SK-N-SH (cell line): ENCODE results near the gene DLL3. TPM values are rescaled to one million over a fixed set of nuclear protein-coding genes. Genes with fewer than 3 reads are reported as not detected.

ENCODE experiments used
- CTCF ChIA-PET: fragments of 300-600, 350-600 bp; formaldehyde crosslinking; extraction: SDS; loops from one replicate; lab custom pipeline; 2021; lab: Yijun Ruan, JAX
- POLR2A ChIA-PET: fragments of 350-600 bp; sonication (Branson Sonifier 250); formaldehyde crosslinking; extraction: SDS; loops from one replicate; lab custom pipeline; 2020; ENCODE audit warnings: antibody characterized with exemption, inconsistent platforms; lab: Yijun Ruan, JAX
- DNase-seq: peaks from one replicate; pipeline ENCODE4 v3.0.0; 2012
- H2AFZ ChIP-seq: fragments of 200-600 bp; sonication (generic); 2 replicates; pipeline ENCODE4 v1.8.1; 2016; ENCODE audit warnings: antibody characterized with exemption, mild to moderate bottlenecking, low read depth
- H3F3A ChIP-seq: fragments of 200-600 bp; sonication (generic); replicated peaks from 2 replicates; pipeline ENCODE3; 2016; ENCODE audit warnings: antibody characterized with exemption, mild to moderate bottlenecking; ENCODE audit not compliant: insufficient read depth
- H3K27ac ChIP-seq, 2 experiments: fragments of 200-500 bp in 1 of 2; fragments of 200-600 bp in 1 of 2; sonication (Bioruptor generic) in 1 of 2; sonication (generic), shearing (Covaris generic) in 1 of 2; 2 replicates each; pipeline versions ENCODE4 v1.5.1 to v1.6.1; 2014 to 2016; ENCODE audit warnings: low read depth in 2 of 2, inconsistent platforms in 1 of 2, low read length in 1 of 2, mild to moderate bottlenecking in 1 of 2, mixed read lengths in 1 of 2
- H3K27me3 ChIP-seq: fragments of 200-600 bp; sonication (generic), shearing (Covaris generic); 2 replicates; pipeline ENCODE4 v1.6.1; 2016; ENCODE audit warnings: mixed run types; ENCODE audit not compliant: insufficient read depth
- H3K36me3 ChIP-seq, 2 experiments: fragments of 200-500 bp in 1 of 2; fragments of 200-600 bp in 1 of 2; sonication (Bioruptor generic) in 1 of 2; sonication (generic) in 1 of 2; replicated peaks in 1 of 2; 2 replicates each; pipeline versions ENCODE3 to v1.5.1; 2014 to 2016; ENCODE audit warnings: low read length in 1 of 2, mild to moderate bottlenecking in 1 of 2; ENCODE audit not compliant: insufficient read depth in 2 of 2, control insufficient read depth in 1 of 2
- H3K4me1 ChIP-seq, 2 experiments: fragments of 200-500 bp in 1 of 2; fragments of 200-600 bp in 1 of 2; sonication (Bioruptor generic) in 1 of 2; sonication (generic), shearing (Covaris generic) in 1 of 2; 2 replicates each; pipeline versions ENCODE4 v1.5.1 to v1.6.1; 2014 to 2016; ENCODE audit warnings: low read depth in 1 of 2, low read length in 1 of 2, mixed run types in 1 of 2; ENCODE audit not compliant: insufficient read depth in 2 of 2, control insufficient read depth in 1 of 2
- H3K4me2 ChIP-seq: fragments of 200-600 bp; sonication (generic), shearing (Covaris generic); 2 replicates; pipeline ENCODE4 v1.6.1; 2017; ENCODE audit warnings: mixed run types
- H3K4me3 ChIP-seq, 2 experiments: fragments of 200-500 bp in 1 of 2; fragments of 200-600 bp in 1 of 2; sonication (Bioruptor generic) in 1 of 2; sonication (generic), shearing (Covaris generic) in 1 of 2; 2 replicates each; pipeline versions ENCODE4 v1.5.1 to v1.8.1; 2014 to 2016; ENCODE audit warnings: low read depth in 2 of 2, inconsistent platforms in 1 of 2, low read length in 1 of 2, mild to moderate bottlenecking in 1 of 2, mixed read lengths in 1 of 2, moderate library complexity in 1 of 2
- H3K79me2 ChIP-seq: fragments of 200-600 bp; sonication (generic); 2 replicates; pipeline ENCODE4 v1.8.1; 2017; ENCODE audit warnings: mild to moderate bottlenecking; ENCODE audit not compliant: insufficient read depth
- H3K9ac ChIP-seq: fragments of 200-600 bp; sonication (generic); 2 replicates; pipeline ENCODE4 v1.6.1; 2017; ENCODE audit warnings: mixed run types
- H3K9me2 ChIP-seq: fragments of 200-600 bp; sonication (generic); 2 replicates; pipeline ENCODE4 v1.6.1; 2017; ENCODE audit warnings: mixed run types
- H3K9me3 ChIP-seq: fragments of 200-600 bp; sonication (generic); 2 replicates; pipeline ENCODE4 v1.6.1; 2017; ENCODE audit warnings: mixed run types, mild to moderate bottlenecking, moderate library complexity
- H4K20me1 ChIP-seq: fragments of 200-600 bp; sonication (generic); 2 replicates; pipeline ENCODE4 v1.6.1; 2017; ENCODE audit warnings: mild to moderate bottlenecking, mixed run types; ENCODE audit not compliant: insufficient read depth
- CHD2 ChIP-seq: fragments of 150-350 bp; IDR thresholded peaks from 2 replicates; pipeline ENCODE4 v1.6.1; 2018; ENCODE audit warnings: low read length; ENCODE audit not compliant: partially characterized antibody
- EP300 ChIP-seq, 2 experiments: IDR thresholded peaks; 2 replicates each; pipeline versions ENCODE4 v1.4.0 to v1.6.1; 2012; ENCODE audit warnings: borderline replicate concordance in 1 of 2, low read depth in 1 of 2, low read length in 1 of 2
- EZH2phosphoT487 ChIP-seq: fragments of 200-600 bp; sonication (generic); IDR thresholded peaks from 2 replicates; pipeline ENCODE4 v1.6.1; 2017; ENCODE audit warnings: low read depth, mixed run types, mild to moderate bottlenecking, antibody characterized with exemption, moderate library complexity, borderline replicate concordance
- FOSL2 ChIP-seq: IDR thresholded peaks from 2 replicates; pipeline ENCODE4 v1.4.0; 2012; ENCODE audit warnings: low read depth, mild to moderate bottlenecking, moderate library complexity, borderline replicate concordance
- JUND ChIP-seq: IDR thresholded peaks from 2 replicates; pipeline ENCODE4 v1.4.0; 2012
- NFIC ChIP-seq: IDR thresholded peaks from 2 replicates; pipeline ENCODE4 v1.4.0; 2012; ENCODE audit warnings: borderline replicate concordance
- PBX3 ChIP-seq: IDR thresholded peaks from 2 replicates; pipeline ENCODE4; 2012
- RAD21 ChIP-seq: IDR thresholded peaks from 2 replicates; pipeline ENCODE4 v1.6.1; 2012; ENCODE audit warnings: mild to moderate bottlenecking, low read length
- REST ChIP-seq: IDR thresholded peaks from 2 replicates; pipeline ENCODE4 v1.6.1; 2012; ENCODE audit warnings: mild to moderate bottlenecking, low read depth, low read length, moderate library complexity
- RFX5 ChIP-seq: IDR thresholded peaks from 2 replicates; pipeline ENCODE4 v1.6.1; 2012; ENCODE audit warnings: mild to moderate bottlenecking, improper control_type of control experiment, low read length
- SIN3A ChIP-seq: IDR thresholded peaks from 2 replicates; pipeline ENCODE4 v1.6.1; 2012; ENCODE audit warnings: low read depth, mild to moderate bottlenecking, low read length, moderate library complexity, borderline replicate concordance
- TAF1 ChIP-seq: IDR thresholded peaks from 2 replicates; pipeline ENCODE4 v1.6.1; 2012; ENCODE audit warnings: low read depth, mild to moderate bottlenecking, low read length, moderate library complexity, borderline replicate concordance
- ZBTB33 ChIP-seq: IDR thresholded peaks from 2 replicates; pipeline ENCODE4 v1.4.0; 2012; ENCODE audit warnings: low read depth, borderline replicate concordance
- whole genome bisulfite sequencing: methylation state at CpG from one replicate; pipeline ENCODE4 v1.1.6; 2017; ENCODE audit warnings: low lambda C conversion rate; 5-methylcytosine and 5-hydroxymethylcytosine counted together
- polyA plus RNA-seq, 3 experiments: library from polyadenylated mRNA; depleted of rRNA; stranded (reverse); fragments of >200 nt; gene quantifications; 2 replicates each; pipeline ENCODE4 v1.2.3, GENCODE V29; 2012

The DLL3 gene
- polyA plus RNA-seq, 1 of the 3 experiments (the other 2 are of a cell fraction): 4.7 TPM

- Histone ChIP-seq H3K27ac (peak overlapping the region in 1 of 2 experiments; percentile 54; a peak in 3 of 4 replicates), H3K4me3 (peak overlapping the region; percentile 76 to 83), H3K4me1 (no peaks in the 10 kb centered on the region; a peak in 2 of 4 replicates), H3K9me3 (no peaks in the 10 kb centered on the region), H3K27me3 (no peaks in the 10 kb centered on the region), H3F3A (peaks cover 4% of the 10 kb centered on the region), H3K36me3 (peaks cover 0 to 6% of the 10 kb centered on the region in 2 experiments), H3K9ac (peak overlapping the region; percentile 84), H4K20me1 (no peaks in the 10 kb centered on the region), H3K4me2 (peak overlapping the region; percentile 81), H3K9me2 (no peaks in the 10 kb centered on the region), H2AFZ (peak overlapping the region; percentile 68; the same call in 1 of the 2 replicates), H3K79me2 (peaks cover 42% of the 10 kb centered on the region)
- CTCF ChIA-PET: interaction anchor here (0.7 to 6.5 kb wide), 32 partner anchors 8 to 135 kb away, joined by 3 to 96 read pairs (median 9); partner anchors contain the start of genes DLL3, EID2, PLEKHG2 and RPS16
- no peak for DNase-seq
- WGBS: 7% methylated on average over 14 of the region's 14 CpGs
- TF ChIP-seq REST (no peak), RFX5 (no peak), EZH2phosphoT487 (no peak), CHD2 (no peak), EP300 (IDR thresholded peaks at IDR 0.05; ENCODE audit: borderline replicate concordance in 1 of 2, low read depth in 1 of 2, low read length in 1 of 2) (no peak), ZBTB33 (no peak), PBX3 (no peak), RAD21 (no peak), FOSL2 (no peak), JUND (no peak), NFIC (no peak), SIN3A (no peak), TAF1 (no peak)
- POLR2A ChIA-PET: interaction anchor here (0.8 to 1.2 kb wide), 3 partner anchors 34 to 96 kb away, joined by 3 to 5 read pairs (median 4); partner anchors contain the start of gene RPS16
Observed at GRCh38 chr19:39531834-39532232, 33.1 kb downstream of the DLL3 start.
